ENCODE results near the gene GPLD1.

The GPLD1 gene

GRCh38 chr6:24458941-24459340 is 30.4 kb downstream of the GPLD1 start:
- no peak for DNase-seq (ENCODE audit: low read depth in 2 of 2, low spot score in 1 of 2)

GRCh38 chr6:24458134-24458533 is 31.2 kb downstream of the GPLD1 start:
- DNase-seq (ENCODE audit: low read depth in 2 of 2, low spot score in 1 of 2) = no peak

GRCh38 chr6:24455061-24455460 is 34.3 kb downstream of the GPLD1 start:
- DNase-seq (ENCODE audit: low read depth in 2 of 2, low spot score in 1 of 2) = no peak

- DNase-seq (ENCODE audit: low read depth in 2 of 2, low spot score in 1 of 2) = no peak
Measured at GRCh38 chr6:24454452-24454851, 34.9 kb downstream of the GPLD1 start.

- no peak for DNase-seq (ENCODE audit: low read depth in 2 of 2, low spot score in 1 of 2)
Measured at GRCh38 chr6:24453921-24454320, 35.5 kb downstream of the GPLD1 start.

GRCh38 chr6:24451581-24452388 is 37.6 kb downstream of the GPLD1 start:
- DNase-seq (ENCODE audit: low read depth in 2 of 2, low spot score in 1 of 2) = no peak

- no peak for DNase-seq (ENCODE audit: low read depth in 2 of 2, low spot score in 1 of 2)
Measured at GRCh38 chr6:24448828-24449525, 40.4 kb downstream of the GPLD1 start.

GRCh38 chr6:24448396-24448795 is 41.0 kb downstream of the GPLD1 start:
- no peak for DNase-seq (ENCODE audit: low read depth in 2 of 2, low spot score in 1 of 2)

- no peak for DNase-seq (ENCODE audit: low read depth in 2 of 2, low spot score in 1 of 2)
Measured at GRCh38 chr6:24446670-24447069, 42.7 kb downstream of the GPLD1 start.

GRCh38 chr6:24445704-24446103 is 43.7 kb downstream of the GPLD1 start:
- DNase-seq (ENCODE audit: low read depth in 2 of 2, low spot score in 1 of 2) = no peak

- DNase-seq (ENCODE audit: low read depth in 2 of 2, low spot score in 1 of 2) = no peak
Measured at GRCh38 chr6:24444588-24444987, 44.8 kb downstream of the GPLD1 start.

GRCh38 chr6:24441599-24441904 is 47.8 kb downstream of the GPLD1 start:
- DNase-seq (ENCODE audit: low read depth in 2 of 2, low spot score in 1 of 2) = no peak

GRCh38 chr6:24440897-24441598 is 48.3 kb downstream of the GPLD1 start:
- no peak for DNase-seq (ENCODE audit: low read depth in 2 of 2, low spot score in 1 of 2)

- no peak for DNase-seq (ENCODE audit: low read depth in 2 of 2, low spot score in 1 of 2)
Measured at GRCh38 chr6:24439858-24440539, 49.4 kb downstream of the GPLD1 start.

- no peak for DNase-seq (ENCODE audit: low read depth in 2 of 2, low spot score in 1 of 2)
Measured at GRCh38 chr6:24436979-24437378, 52.4 kb downstream of the GPLD1 start.

GRCh38 chr6:24432611-24433010 is 56.8 kb downstream of the GPLD1 start:
- no peak for DNase-seq (ENCODE audit: low read depth in 2 of 2, low spot score in 1 of 2)

GRCh38 chr6:24431045-24431451 is 58.3 kb downstream of the GPLD1 start:
- no peak for DNase-seq (ENCODE audit: low read depth in 2 of 2, low spot score in 1 of 2)

- DNase-seq (ENCODE audit: low read depth in 2 of 2, low spot score in 1 of 2) = no peak
Measured at GRCh38 chr6:24430086-24430485, 59.3 kb downstream of the GPLD1 start.

GRCh38 chr6:24429146-24429545 is 60.2 kb downstream of the GPLD1 start:
- DNase-seq (ENCODE audit: low read depth in 2 of 2, low spot score in 1 of 2) = no peak

GRCh38 chr6:24428615-24429014 is 60.8 kb downstream of the GPLD1 start:
- DNase-seq (ENCODE audit: low read depth in 2 of 2, low spot score in 1 of 2) = no peak

GRCh38 chr6:24426729-24427446 is 62.5 kb downstream of the GPLD1 start:
- no peak for DNase-seq (ENCODE audit: low read depth in 2 of 2, low spot score in 1 of 2)

Data from stimulated activated CD8-positive, alpha-beta memory T cell treated with anti-CD3 and anti-CD28 coated beads, Interleukin-4, amount 100 ng/mL, for 1 hour (primary cell).